GM19324 (cell line): ENCODE measurements around the gene TMEM35B.
"Not testable (repeated sequence)": the region's sequence is repeated elsewhere in the genome, so short reads cannot be mapped to it uniquely, and the experiment has no call there.

ENCODE experiments used
- ATAC-seq: cut with Tn5 transposase; IDR thresholded peaks from one replicate; pipeline ENCODE4 v1.9.1; 2021; ENCODE audit warnings: mild to moderate bottlenecking, moderate library complexity; ENCODE audit not compliant: unreplicated experiment, low FRiP score

Gene TMEM35B

DNA sequence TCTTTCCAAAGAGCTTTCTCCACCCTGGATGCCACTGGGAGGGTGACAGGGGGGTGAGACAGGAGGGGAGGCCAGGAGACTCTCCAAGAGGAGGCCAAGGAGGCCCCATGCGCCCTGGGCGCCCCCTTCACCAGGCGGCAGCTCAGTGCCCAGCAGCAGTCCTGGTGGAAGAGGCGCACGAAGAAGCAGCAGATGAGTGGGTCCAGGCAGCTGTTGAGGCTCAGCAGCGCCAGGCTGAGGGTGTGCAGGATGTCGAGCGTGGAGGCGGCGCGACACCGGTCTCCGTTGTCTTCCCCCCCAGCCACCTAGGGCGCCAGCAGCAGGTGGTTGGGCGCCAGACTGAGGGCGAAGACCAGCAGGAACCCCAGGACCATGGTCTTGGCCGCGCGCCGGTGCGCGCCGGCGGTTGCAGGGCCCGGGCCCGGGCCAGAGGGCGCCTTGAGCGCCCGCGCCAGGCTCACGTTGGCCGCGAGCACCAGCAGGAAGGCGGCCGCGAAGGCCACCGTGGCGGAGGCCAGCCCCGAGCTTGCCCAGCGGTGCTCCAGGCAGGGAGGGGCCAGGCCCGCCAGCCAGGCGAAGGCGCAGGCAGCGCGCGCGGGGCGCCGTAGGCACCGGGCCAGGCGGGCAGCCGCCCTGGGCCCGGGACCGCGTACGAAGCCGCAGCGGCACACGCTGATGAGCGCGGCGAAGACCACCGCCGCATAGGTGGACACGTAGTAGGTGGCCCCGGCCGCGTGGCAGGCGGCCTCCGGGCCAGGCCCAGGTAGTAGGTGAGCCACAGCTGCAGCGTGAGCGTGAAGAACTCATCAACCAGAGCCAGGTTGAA is 8.6 kb downstream of the TMEM35B start:
- no peak for ATAC-seq

DNA sequence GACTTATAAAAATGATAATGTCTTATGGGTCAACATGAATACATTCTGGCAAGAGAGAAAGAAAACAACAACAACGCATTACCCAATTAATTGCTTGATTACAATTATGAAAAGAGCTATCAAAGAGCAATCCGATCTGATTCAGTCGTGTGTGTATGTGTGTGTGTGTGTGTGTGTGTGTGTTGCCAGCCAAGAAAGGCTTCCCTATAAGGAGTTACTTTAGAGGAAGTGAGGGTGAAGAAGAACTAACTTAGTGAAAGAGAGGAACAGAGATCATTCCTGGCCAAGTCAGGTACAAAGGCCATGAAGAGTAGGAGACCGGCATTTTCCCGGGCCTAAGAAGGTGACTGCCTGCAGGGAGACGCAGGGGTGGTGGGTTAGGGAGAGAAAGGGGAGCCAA is 9.4 kb downstream of the TMEM35B start:
- ATAC-seq = no peak

DNA sequence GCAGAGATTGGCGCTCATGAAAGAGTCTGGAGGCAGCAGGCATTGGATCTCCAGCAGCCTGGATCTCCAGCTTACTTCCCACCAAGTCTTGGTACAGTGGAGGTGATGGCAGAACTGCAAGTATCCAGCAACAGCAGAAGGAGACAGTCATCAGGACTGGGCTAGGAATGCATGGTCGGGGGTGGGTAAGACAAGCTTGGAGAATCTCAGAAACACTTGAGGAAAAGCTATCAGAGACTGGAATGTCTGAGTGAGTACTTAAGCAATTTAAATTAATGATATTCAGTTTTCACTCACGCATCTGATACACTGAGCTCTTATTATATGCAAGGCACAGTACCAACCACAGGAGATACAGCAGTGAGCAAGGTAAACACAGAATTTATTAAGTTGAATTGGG is 9.8 kb downstream of the TMEM35B start:
- ATAC-seq = no peak

DNA sequence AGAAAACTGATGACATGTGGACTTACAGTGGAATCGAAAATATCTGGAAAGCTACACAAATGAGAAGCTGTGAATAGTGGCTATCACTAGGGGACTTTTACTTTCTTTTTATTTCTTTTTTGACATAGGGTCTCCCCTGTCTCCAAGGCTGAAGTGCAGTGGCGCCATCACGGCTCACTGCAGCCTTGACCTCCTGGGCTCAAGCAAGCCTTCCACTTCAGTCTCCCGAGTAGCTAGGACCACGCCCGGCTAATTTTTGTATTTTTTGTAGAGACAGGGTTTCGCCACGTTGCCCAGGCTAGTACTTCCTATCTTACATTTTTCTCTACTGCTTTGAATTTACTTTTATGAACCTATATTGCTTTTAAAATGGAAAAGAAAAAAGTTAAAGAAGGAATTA is 10.5 kb downstream of the TMEM35B start:
- ATAC-seq = no peak

DNA sequence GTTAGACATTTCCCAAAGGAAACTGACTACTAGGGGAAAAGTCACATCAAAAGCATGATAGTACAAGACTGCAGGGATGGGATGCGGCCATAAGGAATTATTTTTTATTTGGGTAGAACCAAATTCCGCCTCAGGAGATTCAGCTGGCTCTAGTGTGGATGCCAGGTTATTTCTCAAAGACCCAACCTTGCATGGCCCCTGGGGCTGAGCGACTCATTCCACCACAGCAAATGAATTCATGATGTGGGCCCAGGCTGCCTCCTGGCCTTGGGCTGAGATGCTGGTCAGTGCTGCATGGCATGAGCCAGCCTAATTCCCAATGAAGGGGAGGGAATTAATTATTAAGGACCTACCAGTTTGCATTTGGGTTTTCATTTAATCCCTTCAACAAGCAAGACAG is 11.8 kb downstream of the TMEM35B start:
- no peak for ATAC-seq

DNA sequence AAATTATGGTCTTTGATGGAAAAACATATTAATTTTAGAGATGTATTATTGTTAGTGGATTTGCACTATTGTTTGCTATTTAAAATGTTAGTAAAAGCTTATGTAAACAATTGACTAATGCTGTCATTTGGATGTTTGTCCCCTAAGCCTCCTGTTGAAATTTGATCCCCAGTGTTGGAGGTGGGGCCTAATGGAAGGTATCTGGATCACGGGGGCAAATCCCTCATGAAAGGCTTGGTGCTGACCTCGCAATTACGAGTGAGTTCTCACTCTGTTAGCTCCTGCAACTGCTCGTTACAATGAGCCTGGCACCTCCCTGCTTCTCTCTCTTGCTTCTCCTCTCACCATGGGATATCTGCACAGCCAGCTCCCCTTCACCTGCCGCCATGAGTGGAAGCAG is 14.3 kb downstream of the TMEM35B start:
- ATAC-seq = no peak

DNA sequence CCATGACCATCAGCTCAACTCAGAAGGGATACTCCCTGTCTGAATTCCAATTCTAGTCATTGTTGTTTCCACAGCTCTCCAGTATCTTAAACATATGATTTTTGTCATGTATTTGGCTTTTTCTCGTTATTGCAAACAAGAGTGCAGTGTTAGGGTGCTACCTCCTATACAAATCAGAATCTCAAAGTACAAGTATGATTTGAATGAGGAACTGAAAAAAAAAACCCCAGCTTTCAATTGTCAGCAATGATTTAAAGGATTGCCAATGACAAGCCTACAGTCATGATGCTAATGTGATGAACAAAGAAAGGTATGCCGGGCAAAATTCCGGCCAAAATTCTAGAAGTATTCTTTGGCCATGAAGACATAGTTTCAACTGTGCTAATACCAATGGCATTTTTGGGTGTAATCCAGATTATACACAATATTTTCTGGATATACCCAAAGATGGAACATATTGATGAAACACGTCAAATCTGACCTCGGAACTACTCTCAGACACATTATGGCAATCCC is 14.9 kb downstream of the TMEM35B start:
- ATAC-seq = no peak

DNA sequence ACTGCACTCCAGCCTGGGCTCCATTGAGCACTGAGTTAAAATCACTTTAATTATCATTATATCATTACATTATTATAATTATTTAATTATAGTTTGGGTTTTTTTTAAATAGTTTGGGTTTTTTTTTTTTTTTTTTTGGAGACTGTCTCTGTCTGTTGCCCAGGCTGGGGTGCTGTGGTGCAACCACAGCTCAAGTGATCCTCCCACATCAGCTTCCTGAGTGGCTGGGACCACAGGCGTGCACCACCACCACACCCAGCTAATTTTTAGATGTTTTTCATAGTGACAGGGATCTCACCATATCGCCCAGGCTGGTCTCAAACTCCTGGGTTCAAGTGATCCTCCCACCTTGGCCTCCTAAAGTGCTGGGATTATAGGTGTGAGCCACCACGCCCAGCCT is 16.9 kb downstream of the TMEM35B start:
- not testable (repeated sequence) for ATAC-seq

DNA sequence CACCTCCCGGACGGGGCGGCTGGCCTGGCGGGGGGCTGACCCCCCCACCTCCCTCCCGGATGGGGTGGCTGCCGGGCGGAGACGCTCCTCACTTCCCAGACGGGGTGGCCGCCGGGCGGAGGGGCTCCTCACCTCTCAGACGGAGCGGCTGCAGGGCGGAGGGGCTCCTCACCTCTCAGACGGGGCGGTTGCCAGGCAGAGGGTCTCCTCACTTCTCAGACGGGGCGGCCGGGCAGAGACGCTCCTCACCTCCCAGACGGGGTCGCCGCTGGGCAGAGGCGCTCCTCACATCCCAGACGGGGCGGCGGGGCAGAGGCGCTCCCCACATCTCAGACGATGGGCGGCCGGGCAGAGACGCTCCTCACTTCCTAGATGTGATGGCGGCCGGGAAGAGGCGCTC is 17.5 kb downstream of the TMEM35B start:
- not testable (repeated sequence) for ATAC-seq

DNA sequence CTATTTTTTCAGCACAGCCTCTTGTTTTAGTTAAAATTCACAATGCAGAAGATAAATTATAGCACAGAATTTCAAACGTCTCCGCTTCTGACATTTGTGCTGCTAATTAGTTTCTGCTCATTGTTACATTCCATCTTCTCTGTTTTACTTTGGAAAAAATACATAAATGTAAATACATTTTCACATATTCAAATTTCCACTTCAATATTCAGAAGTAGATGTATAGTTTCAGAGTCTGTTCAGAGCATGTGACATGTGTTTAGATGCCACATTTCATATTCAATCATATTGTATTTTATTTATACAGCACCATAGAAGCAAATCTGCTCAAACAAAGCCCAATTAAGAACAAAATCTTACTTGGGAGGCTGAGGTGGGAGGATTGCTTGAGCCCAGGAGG is 19.6 kb downstream of the TMEM35B start:
- no peak for ATAC-seq

DNA sequence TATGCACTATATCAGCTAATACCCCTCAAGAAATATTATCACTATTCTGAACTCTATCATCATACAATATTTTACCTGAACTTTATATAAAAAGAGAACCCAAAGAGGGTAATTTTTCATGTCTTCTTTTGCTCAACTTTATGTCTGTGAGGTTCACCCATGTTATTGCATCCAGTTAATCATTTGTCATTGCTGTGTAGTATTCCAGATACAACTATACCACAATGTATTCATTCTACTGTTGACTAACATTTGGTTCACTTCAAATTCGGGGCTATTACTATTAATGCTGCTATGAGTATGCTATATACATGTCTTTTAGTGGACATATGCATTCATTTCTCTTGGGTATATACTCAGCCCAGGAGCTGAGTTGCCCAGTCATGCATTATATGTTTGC is 34.7 kb downstream of the TMEM35B start:
- no peak for ATAC-seq

DNA sequence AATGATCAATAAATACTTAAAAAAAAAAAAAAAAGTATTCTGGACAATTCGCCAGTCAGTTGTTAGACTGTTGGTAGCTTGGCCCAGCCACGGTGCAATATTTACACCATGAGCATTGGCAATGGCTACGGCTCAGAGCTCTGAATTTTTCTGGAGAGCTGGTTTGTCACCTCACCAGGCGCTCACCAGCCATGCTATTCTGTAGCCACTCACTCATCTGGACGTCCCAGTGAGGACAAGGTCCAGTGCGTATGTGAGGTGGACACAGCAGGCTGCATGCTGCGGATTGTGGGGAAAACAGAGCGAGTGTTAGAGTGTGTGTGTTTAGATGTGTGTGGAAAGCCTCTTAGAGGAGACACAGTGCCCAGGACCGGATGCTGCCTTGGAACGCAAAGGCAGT is 36.4 kb downstream of the TMEM35B start:
- not testable (repeated sequence) for ATAC-seq

DNA sequence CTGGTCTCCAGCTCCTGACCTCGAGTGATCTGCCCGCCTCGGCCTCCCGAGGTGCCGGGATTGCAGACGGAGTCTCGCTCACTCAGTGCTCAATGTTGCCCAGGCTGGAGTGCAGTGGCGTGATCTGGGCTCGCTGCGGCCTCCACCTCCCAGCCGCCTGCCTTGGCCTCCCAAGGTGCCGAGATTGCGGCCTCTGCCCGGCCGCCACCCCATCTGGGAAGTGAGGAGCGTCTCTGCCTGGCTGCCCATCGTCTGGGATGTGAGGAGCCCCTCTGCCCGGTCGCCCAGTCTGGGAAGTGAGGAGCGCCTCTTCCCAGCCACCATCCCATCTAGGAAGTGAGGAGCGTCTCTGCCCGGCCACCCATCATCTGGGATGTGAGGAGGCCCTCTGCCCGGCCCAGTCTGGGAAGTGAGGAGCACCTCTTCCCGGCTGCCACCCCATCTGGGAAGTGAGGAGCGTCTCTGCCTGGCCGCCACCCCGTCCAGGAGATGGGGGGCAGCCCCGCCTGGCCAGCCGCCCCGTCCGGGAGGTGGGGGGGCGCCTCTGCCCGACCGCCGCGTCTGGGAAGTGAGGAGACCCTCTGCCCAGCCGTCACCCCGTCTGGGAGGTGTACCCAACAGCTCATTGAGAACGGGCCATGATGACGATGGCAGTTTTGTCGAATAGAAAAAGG is 37.4 kb downstream of the TMEM35B start:
- ATAC-seq = not testable (repeated sequence)

DNA sequence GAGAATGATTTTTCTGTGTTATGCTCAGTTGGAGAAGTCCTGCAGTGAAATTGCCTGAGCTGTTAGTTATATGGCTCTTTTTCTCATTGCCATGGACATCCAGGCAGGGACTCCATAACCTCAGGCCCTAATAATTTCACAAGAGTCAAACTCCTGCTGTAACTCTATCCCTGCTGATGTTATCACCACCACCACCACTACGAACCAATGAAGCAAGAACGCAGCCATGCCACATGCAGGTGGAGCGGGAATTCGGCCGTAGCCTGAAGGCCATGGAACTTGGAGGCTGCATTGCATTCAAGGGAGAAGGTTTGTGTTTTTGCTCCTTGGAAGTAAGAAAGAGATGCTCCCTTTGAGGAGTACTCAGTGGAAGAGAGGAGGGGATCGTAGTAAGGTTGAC is 38.9 kb downstream of the TMEM35B start:
- ATAC-seq = no peak

DNA sequence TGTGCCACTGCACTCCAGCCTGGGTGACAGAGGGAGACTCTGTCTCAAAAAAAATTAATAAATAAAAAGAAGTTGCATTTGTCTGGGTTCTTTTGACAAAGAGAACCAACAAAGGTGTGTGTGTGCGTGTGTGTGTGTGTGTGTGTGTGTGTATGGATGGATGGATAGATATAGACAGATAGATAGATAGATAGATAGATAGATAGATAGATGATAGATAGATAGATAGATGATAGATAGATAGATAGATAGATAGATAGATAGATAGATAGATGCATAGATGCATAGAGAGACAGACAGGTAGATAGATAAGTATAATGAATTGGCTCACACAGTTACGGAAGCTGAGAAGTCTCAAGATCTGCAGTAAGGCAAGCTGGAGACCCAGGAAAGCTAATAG is 43.3 kb downstream of the TMEM35B start:
- not testable (repeated sequence) for ATAC-seq
